Muscle of leg (tissue), 11 donors: ENCODE results near the gene ITGA2. TPM values are rescaled to one million over a fixed set of nuclear protein-coding genes. Genes with fewer than 3 reads are reported as not detected.
"Not testable (repeated sequence)": the region's sequence is repeated elsewhere in the genome, so short reads cannot be mapped to it uniquely, and the experiment has no call there.

Experiments used
- DNase-seq: peaks from one replicate; pipeline ENCODE4 v3.0.0; 2013
- H3K27ac ChIP-seq: one replicate; pipeline ENCODE4 v1.5.1; 2013; ENCODE audit warnings: mild to moderate bottlenecking, low read length, control low read depth
- H3K27me3 ChIP-seq: one replicate; pipeline ENCODE4 v1.6.1; 2013; ENCODE audit warnings: low read length; ENCODE audit not compliant: control insufficient read depth, insufficient read depth
- H3K36me3 ChIP-seq: one replicate; pipeline ENCODE4 v1.6.1; 2013; ENCODE audit warnings: low read length; ENCODE audit not compliant: control insufficient read depth, insufficient read depth
- H3K4me1 ChIP-seq: one replicate; pipeline ENCODE4 v1.6.1; 2013; ENCODE audit warnings: low read length; ENCODE audit not compliant: control insufficient read depth, insufficient read depth
- H3K4me3 ChIP-seq: one replicate; pipeline ENCODE4 v1.5.1; 2013; ENCODE audit warnings: low read length, control low read depth
- H3K9me3 ChIP-seq: replicated peaks from 2 replicates; pipeline ENCODE4 v1.6.1; 2013; ENCODE audit warnings: low read depth, low read length; ENCODE audit not compliant: control insufficient read depth
- WGBS: methylation state at CpG from one replicate; pipeline ENCODE4 v1.1.5; 2013; ENCODE audit warnings: missing lambda C conversion rate; ENCODE audit not compliant: insufficient coverage; 5-methylcytosine and 5-hydroxymethylcytosine counted together
- polyA plus RNA-seq, 8 donors: library from polyadenylated mRNA; unstranded; fragments of 120-200 nt; gene quantifications; one replicate each; pipeline versions ENCODE4 v1.2.1 to v1.2.3, GENCODE V29; 2013; ENCODE audit warnings: inconsistent platforms in 1 of 8, low replicate concordance in 1 of 8; ENCODE audit not compliant: insufficient read length in 8 of 8, insufficient read depth in 1 of 8
- total RNA-seq: library from RNA; stranded (reverse); fragments of 120-200 nt; gene quantifications from one replicate; pipeline ENCODE4 v1.2.4, GENCODE V29; 2013

The ITGA2 gene
- total and polyA plus RNA-seq, 9 donors: 6.0 to 27.7 (median 9.5) TPM

GRCh38 chr5:52956014-52956413 is 33.1 kb upstream of the ITGA2 start:
- DNase-seq: no peak
- Histone ChIP-seq H3K27ac (no peak overlapping the region), H3K27me3 (no peaks in the 10 kb centered on the region), H3K4me3 (no peak overlapping the region), H3K4me1 (no peaks in the 10 kb centered on the region), H3K9me3 (no peaks in the 10 kb centered on the region), H3K36me3 (no peaks in the 10 kb centered on the region)
- WGBS: 83% methylated on average over 4 of the region's 4 CpGs

GRCh38 chr5:52956915-52957747 is 32.0 kb upstream of the ITGA2 start:
- H3K9me3 ChIP-seq: no peaks in the 10 kb centered on the region
- no peak overlapping the region for H3K27ac ChIP-seq
- no peaks in the 10 kb centered on the region for H3K27me3 ChIP-seq
- no peak overlapping the region for H3K4me3 ChIP-seq
- no peaks in the 10 kb centered on the region for H3K36me3 ChIP-seq
- WGBS: no CpG with 5 or more reads among the region's 6 CpGs
- no peak for DNase-seq
- no peaks in the 10 kb centered on the region for H3K4me1 ChIP-seq

GRCh38 chr5:52961274-52961681 is 27.9 kb upstream of the ITGA2 start:
- no peak for DNase-seq
- 69% methylated on average over 2 of the region's 2 CpGs for WGBS
- Histone ChIP-seq H3K36me3 (no peaks in the 10 kb centered on the region), H3K4me3 (no peak overlapping the region), H3K4me1 (no peaks in the 10 kb centered on the region), H3K27ac (no peak overlapping the region), H3K9me3 (no peaks in the 10 kb centered on the region), H3K27me3 (no peaks in the 10 kb centered on the region)

- no CpG with 5 or more reads among the region's 1 CpG for WGBS
- no peak overlapping the region for H3K4me3 ChIP-seq
- no peaks in the 10 kb centered on the region for H3K36me3 ChIP-seq
- DNase-seq: no peak
- no peaks in the 10 kb centered on the region for H3K9me3 ChIP-seq
- H3K4me1 ChIP-seq: no peaks in the 10 kb centered on the region
- H3K27ac ChIP-seq: no peak overlapping the region
- H3K27me3 ChIP-seq: no peaks in the 10 kb centered on the region
These were observed 25.5 kb upstream of the ITGA2 start for GRCh38 chr5:52963636-52964035.

- DNase-seq: no peak
- no CpG with 5 or more reads among the region's 1 CpG for WGBS
- no peaks in the 10 kb centered on the region for H3K27me3 ChIP-seq
- H3K36me3 ChIP-seq: no peaks in the 10 kb centered on the region
- H3K27ac ChIP-seq: no peak overlapping the region
- H3K9me3 ChIP-seq: no peaks in the 10 kb centered on the region
- no peaks in the 10 kb centered on the region for H3K4me1 ChIP-seq
- no peak overlapping the region for H3K4me3 ChIP-seq
These were observed 25.0 kb upstream of the ITGA2 start for GRCh38 chr5:52964138-52964537.

GRCh38 chr5:52976157-52976556 is 13.0 kb upstream of the ITGA2 start:
- not testable (repeated sequence) for H3K9me3 ChIP-seq, H3K4me3 ChIP-seq, H3K27me3 ChIP-seq, DNase-seq, H3K27ac ChIP-seq, H3K36me3 ChIP-seq, H3K4me1 ChIP-seq
- 66% methylated on average over 3 of the region's 7 CpGs for WGBS

GRCh38 chr5:52977264-52977897 is 11.8 kb upstream of the ITGA2 start:
- Histone ChIP-seq H3K4me1 (no peaks in the 10 kb centered on the region), H3K4me3 (no peak overlapping the region), H3K27ac (no peak overlapping the region), H3K27me3 (no peaks in the 10 kb centered on the region), H3K36me3 (no peaks in the 10 kb centered on the region), H3K9me3 (peaks cover 5% of the 10 kb centered on the region)
- DNase-seq: no peak
- WGBS: 94% methylated on average over 4 of the region's 7 CpGs

GRCh38 chr5:52981507-52981906 is 7.6 kb upstream of the ITGA2 start:
- peaks cover 2% of the 10 kb centered on the region for H3K9me3 ChIP-seq
- H3K4me3 ChIP-seq: no peak overlapping the region
- H3K27ac ChIP-seq: no peak overlapping the region
- H3K27me3 ChIP-seq: no peaks in the 10 kb centered on the region
- H3K36me3 ChIP-seq: no peaks in the 10 kb centered on the region
- DNase-seq: no peak
- H3K4me1 ChIP-seq: no peaks in the 10 kb centered on the region
- WGBS: 80% methylated on average over 1 of the region's 4 CpGs

GRCh38 chr5:52983731-52984636 is 5.2 kb upstream of the ITGA2 start:
- DNase-seq: no peak
- Histone ChIP-seq H3K9me3 (no peaks in the 10 kb centered on the region), H3K27ac (no peak overlapping the region), H3K27me3 (peaks cover 5% of the 10 kb centered on the region), H3K4me3 (no peak overlapping the region), H3K4me1 (no peaks in the 10 kb centered on the region), H3K36me3 (no peaks in the 10 kb centered on the region)
- WGBS: no CpG with 5 or more reads among the region's 3 CpGs

- DNase-seq: no peak
- peaks cover 11% of the 10 kb centered on the region for H3K4me1 ChIP-seq
- H3K36me3 ChIP-seq: no peaks in the 10 kb centered on the region
- WGBS: 100% methylated on average over 2 of the region's 3 CpGs
- H3K9me3 ChIP-seq: no peaks in the 10 kb centered on the region
- no peak overlapping the region for H3K4me3 ChIP-seq
- H3K27me3 ChIP-seq: peaks cover 16% of the 10 kb centered on the region
- H3K27ac ChIP-seq: no peak overlapping the region
These were observed 3.8 kb upstream of the ITGA2 start for GRCh38 chr5:52985306-52985705.
